Stomach (tissue), 4 donors: ENCODE results near the gene MSANTD2.

ENCODE experiments used
- POLR2A ChIP-seq, 4 donors: fragments of 450-650 bp; IDR thresholded peaks; one replicate each; pipeline ENCODE4 v1.6.1; 2016; ENCODE audit warnings: antibody characterized with exemption in 4 of 4, control low read depth in 2 of 4, mild to moderate bottlenecking in 1 of 4, moderate library complexity in 1 of 4
- TF ChIP-seq, protein P1 (sequence below), 7 experiments: fragments of 450-650 bp in 4 of 7; fragments of 200-600 bp in 3 of 7; sonication (generic) in 3 of 7; IDR thresholded peaks; one replicate each; pipeline ENCODE4 v1.5.1; 2016 to 2019; ENCODE audit warnings: antibody characterized with exemption in 7 of 7, control low read depth in 2 of 7, mild to moderate bottlenecking in 1 of 7

DNA sequence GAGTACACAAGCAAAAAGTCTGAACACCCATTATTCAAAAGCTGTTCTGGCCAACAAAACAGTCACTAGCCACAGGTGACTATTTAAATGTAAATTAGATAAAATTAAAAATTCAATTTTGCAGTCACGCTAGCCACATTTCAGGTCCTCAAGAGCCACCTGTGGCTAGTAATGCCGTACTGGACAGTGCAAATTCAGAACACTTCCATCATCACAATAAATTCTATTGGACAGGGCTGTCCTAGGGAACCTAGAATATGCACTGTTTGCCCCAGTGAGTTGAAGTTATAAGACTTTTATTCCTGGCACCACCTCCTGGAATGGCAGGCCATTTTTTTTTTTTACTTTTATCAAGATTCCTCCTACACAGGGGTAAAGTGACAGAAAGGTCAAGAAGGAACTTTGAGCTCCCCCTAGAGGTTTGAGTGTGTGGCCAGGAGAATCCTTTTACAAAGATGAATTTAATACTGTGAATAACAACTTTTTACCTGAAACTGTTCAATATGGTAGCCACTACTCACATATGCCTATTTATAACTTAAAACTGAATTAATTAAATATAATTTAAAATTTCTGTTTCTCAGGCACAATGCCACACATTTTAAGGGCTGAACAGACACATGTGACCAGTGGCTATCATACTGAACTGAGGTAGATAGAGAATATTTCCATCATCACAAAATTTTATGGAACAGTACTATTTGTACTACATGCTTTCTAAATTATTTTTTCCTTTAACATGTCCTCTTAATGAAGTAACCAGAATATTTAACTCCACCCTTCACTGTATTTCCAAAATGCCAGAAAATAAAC, 6.5 kb downstream of the MSANTD2 start:
- TF ChIP-seq POLR2A (IDR thresholded peaks at IDR 0.05): no peak
- TF ChIP-seq, protein P1, sequence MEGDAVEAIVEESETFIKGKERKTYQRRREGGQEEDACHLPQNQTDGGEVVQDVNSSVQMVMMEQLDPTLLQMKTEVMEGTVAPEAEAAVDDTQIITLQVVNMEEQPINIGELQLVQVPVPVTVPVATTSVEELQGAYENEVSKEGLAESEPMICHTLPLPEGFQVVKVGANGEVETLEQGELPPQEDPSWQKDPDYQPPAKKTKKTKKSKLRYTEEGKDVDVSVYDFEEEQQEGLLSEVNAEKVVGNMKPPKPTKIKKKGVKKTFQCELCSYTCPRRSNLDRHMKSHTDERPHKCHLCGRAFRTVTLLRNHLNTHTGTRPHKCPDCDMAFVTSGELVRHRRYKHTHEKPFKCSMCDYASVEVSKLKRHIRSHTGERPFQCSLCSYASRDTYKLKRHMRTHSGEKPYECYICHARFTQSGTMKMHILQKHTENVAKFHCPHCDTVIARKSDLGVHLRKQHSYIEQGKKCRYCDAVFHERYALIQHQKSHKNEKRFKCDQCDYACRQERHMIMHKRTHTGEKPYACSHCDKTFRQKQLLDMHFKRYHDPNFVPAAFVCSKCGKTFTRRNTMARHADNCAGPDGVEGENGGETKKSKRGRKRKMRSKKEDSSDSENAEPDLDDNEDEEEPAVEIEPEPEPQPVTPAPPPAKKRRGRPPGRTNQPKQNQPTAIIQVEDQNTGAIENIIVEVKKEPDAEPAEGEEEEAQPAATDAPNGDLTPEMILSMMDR (IDR thresholded peaks at IDR 0.05): peak in 4 of 7 experiments; percentile 30 to 56 (median 54)
